Lower leg skin (tissue), 3 donors: Measurements from ENCODE around the gene PTK7.

Experiments
- POLR2A ChIP-seq, 2 donors: fragments of 450-650 bp; IDR thresholded peaks; one replicate each; pipeline ENCODE4 v1.6.1; 2016 to 2017; ENCODE audit warnings: antibody characterized with exemption in 2 of 2, mild to moderate bottlenecking in 1 of 2, moderate library complexity in 1 of 2
- TF ChIP-seq, protein P1 (sequence below), 3 donors: fragments of 450-650 bp; IDR thresholded peaks; one replicate each; pipeline ENCODE4 v1.5.1; 2016; ENCODE audit warnings: antibody characterized with exemption in 3 of 3, mild to moderate bottlenecking in 3 of 3, moderate library complexity in 2 of 3

DNA sequence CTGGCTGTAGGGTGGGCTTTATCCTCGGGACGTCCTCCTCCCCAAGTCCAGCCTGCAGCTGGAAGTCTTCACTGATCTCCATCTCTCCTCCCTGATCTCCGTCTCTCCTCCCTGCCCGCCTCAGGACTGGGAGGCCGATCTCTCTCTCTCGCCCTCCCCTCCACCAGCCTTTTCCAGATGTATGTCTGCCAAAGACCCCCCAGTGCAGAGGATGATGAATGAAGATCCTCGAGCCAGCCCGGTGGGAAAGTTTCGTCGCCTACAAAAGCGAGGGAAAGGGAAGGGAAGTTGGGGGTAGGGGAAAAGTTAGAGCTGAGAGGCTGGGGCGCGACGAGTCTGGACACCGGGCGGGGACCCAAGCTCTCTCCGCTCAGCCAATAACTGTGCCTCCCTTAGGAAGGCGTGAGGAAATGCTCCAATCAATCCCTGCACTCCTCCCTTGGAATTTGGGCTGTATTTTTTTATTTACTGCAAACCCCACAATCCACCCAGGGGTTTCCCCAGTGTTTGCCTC is 94.4 kb downstream of the PTK7 start:
- TF ChIP-seq, protein P1, sequence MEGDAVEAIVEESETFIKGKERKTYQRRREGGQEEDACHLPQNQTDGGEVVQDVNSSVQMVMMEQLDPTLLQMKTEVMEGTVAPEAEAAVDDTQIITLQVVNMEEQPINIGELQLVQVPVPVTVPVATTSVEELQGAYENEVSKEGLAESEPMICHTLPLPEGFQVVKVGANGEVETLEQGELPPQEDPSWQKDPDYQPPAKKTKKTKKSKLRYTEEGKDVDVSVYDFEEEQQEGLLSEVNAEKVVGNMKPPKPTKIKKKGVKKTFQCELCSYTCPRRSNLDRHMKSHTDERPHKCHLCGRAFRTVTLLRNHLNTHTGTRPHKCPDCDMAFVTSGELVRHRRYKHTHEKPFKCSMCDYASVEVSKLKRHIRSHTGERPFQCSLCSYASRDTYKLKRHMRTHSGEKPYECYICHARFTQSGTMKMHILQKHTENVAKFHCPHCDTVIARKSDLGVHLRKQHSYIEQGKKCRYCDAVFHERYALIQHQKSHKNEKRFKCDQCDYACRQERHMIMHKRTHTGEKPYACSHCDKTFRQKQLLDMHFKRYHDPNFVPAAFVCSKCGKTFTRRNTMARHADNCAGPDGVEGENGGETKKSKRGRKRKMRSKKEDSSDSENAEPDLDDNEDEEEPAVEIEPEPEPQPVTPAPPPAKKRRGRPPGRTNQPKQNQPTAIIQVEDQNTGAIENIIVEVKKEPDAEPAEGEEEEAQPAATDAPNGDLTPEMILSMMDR (IDR thresholded peaks at IDR 0.05), result no peak
- no peak for TF ChIP-seq POLR2A (IDR thresholded peaks at IDR 0.05)
